K562 (cell line): Measurements from ENCODE around the gene BAD. TPM values are rescaled to one million over a fixed set of nuclear protein-coding genes. Genes with fewer than 3 reads are reported as not detected.

Experiments
- ATAC-seq: fragments of 200-7000 bp; cut with Tn5 transposase; 3 replicates; pipeline ENCODE4 v1.9.1; 2020; ENCODE audit warnings: moderate library complexity
- BruUV-seq: library from RNA; stranded (reverse); fragments of 400-500 nt; replicated peaks from 2 replicates; lab custom pipeline; 2021; lab: Mats Ljungman, UMichigan
- CTCF ChIA-PET: fragments of 300-600 bp; formaldehyde crosslinking; extraction: SDS; loops from one replicate; lab custom pipeline; 2021; ENCODE audit warnings: low intra/inter-chr PET ratio; lab: Yijun Ruan, JAX
- POLR2A ChIA-PET: fragments of 300-600, 350-650 bp; sonication (Branson Sonifier 250); formaldehyde crosslinking; extraction: SDS; loops from one replicate; lab custom pipeline; 2021; ENCODE audit warnings: antibody characterized with exemption, inconsistent platforms; lab: Yijun Ruan, JAX
- DNase-seq, 4 experiments: peaks; one replicate each; pipeline versions ENCODE4 v3.0.0 to v3.0.0-alpha.2; 2011 to 2018; ENCODE audit warnings: low spot score in 3 of 4, mixed read lengths in 3 of 4; ENCODE audit errors: extremely low read depth in 1 of 4
- FAIRE-seq: peaks from 2 replicates; lab custom pipeline; 2011; peaks lifted over from hg19 to GRCh38; lab: Jason Lieb, UNC
- H2AFZ ChIP-seq: 2 replicates; pipeline ENCODE4 v1.6.0; 2011; ENCODE audit warnings: low read depth, low read length, control low read depth, inconsistent platforms
- H3K27ac ChIP-seq: fragments of 200-600 bp; 3 replicates; pipeline ENCODE4 v1.8.0; 2011; ENCODE audit warnings: low read depth, mild to moderate bottlenecking, control low read depth, inconsistent platforms, low read length, moderate library complexity, mixed read lengths; ENCODE audit errors: extremely low read depth
- H3K27me3 ChIP-seq, 2 experiments: fragments of 300-600 bp in 1 of 2; 2 replicates in 1 of 2; 3 replicates in 1 of 2; pipeline versions ENCODE4 v1.6.0 to v1.8.0; 2011; ENCODE audit warnings: inconsistent platforms in 2 of 2, low read length in 2 of 2, mild to moderate bottlenecking in 1 of 2, mixed read lengths in 1 of 2, moderate library complexity in 1 of 2; ENCODE audit not compliant: control insufficient read depth in 2 of 2, insufficient read depth in 2 of 2
- H3K36me3 ChIP-seq: fragments of 300-600 bp; 3 replicates; pipeline ENCODE4 v1.8.0; 2011; ENCODE audit warnings: mild to moderate bottlenecking, low read length, inconsistent platforms; ENCODE audit not compliant: control insufficient read depth, insufficient read depth
- H3K4me1 ChIP-seq, 2 experiments: fragments of 200-600 bp in 1 of 2; replicated peaks in 1 of 2; 2 replicates in 1 of 2; 3 replicates in 1 of 2; pipeline versions ENCODE4 v1.5.1 to v1.8.0; 2011; ENCODE audit warnings: inconsistent platforms in 2 of 2, low read length in 2 of 2, mild to moderate bottlenecking in 1 of 2, mixed read lengths in 1 of 2, moderate library complexity in 1 of 2; ENCODE audit not compliant: control insufficient read depth in 2 of 2, insufficient read depth in 2 of 2
- H3K4me2 ChIP-seq: 2 replicates; pipeline ENCODE4 v1.6.1; 2011; ENCODE audit warnings: low read length, control low read depth, inconsistent platforms, mixed read lengths; ENCODE audit not compliant: insufficient read depth
- H3K4me3 ChIP-seq: fragments of 200-600 bp; sonication (generic), shearing (Covaris generic); 2 replicates; pipeline ENCODE4 v1.5.1; 2016; ENCODE audit warnings: control low read depth, inconsistent platforms
- H3K79me2 ChIP-seq: fragments of 200-600 bp; 3 replicates; pipeline ENCODE4 v1.8.0; 2011; ENCODE audit warnings: low read length, inconsistent platforms; ENCODE audit not compliant: control insufficient read depth, insufficient read depth
- H3K9ac ChIP-seq, 2 experiments: 2 replicates each; pipeline versions ENCODE4 v1.6.0 to v1.6.1; 2011; ENCODE audit warnings: low read depth in 2 of 2, low read length in 2 of 2, control low read depth in 1 of 2, inconsistent platforms in 1 of 2, mild to moderate bottlenecking in 1 of 2, mixed read lengths in 1 of 2; ENCODE audit not compliant: insufficient read depth in 1 of 2
- H3K9me1 ChIP-seq: one replicate; pipeline ENCODE4 v1.6.0; 2011; ENCODE audit warnings: inconsistent platforms, mild to moderate bottlenecking, low read length, moderate library complexity; ENCODE audit not compliant: control insufficient read depth, insufficient read depth
- H3K9me3 ChIP-seq: replicated peaks from 2 replicates; pipeline ENCODE4 v1.5.1; 2011; ENCODE audit warnings: low read depth, low read length, inconsistent platforms; ENCODE audit not compliant: control insufficient read depth, insufficient read depth
- H4K20me1 ChIP-seq: replicated peaks from 2 replicates; pipeline ENCODE4 v1.6.1; 2011; ENCODE audit warnings: low read length, inconsistent platforms, mixed read lengths; ENCODE audit not compliant: control insufficient read depth, insufficient read depth
- STAG1 ChIP-seq: sonication (generic); formaldehyde crosslinking; IDR thresholded peaks from 2 replicates; pipeline ENCODE4 v1.5.0; 2020; ENCODE audit warnings: missing genetic modification reagents, borderline replicate concordance
- TGIF2 ChIP-seq: sonication (generic); formaldehyde crosslinking; IDR thresholded peaks from 2 replicates; pipeline ENCODE4 v1.8.1; 2022; ENCODE audit warnings: mild to moderate bottlenecking, missing genetic modification reagents, moderate library complexity
- WGBS: fragments of 100-300 bp; shearing (Covaris generic); methylation state at CpG from one replicate; pipeline ENCODE4 v1.1.6; 2016; ENCODE audit warnings: low coverage, mixed read lengths; ENCODE audit not compliant: insufficient coverage; ENCODE audit errors: missing lambda C conversion rate; 5-methylcytosine and 5-hydroxymethylcytosine counted together
- in situ Hi-C: fragments of 300-500 bp; cut with MboI; formaldehyde crosslinking; loops from 4 replicates; pipeline ENCODE4 v1.15.0; 2018; ENCODE audit warnings: inconsistent platforms, mixed read lengths
- intact Hi-C: fragments of 100-400 bp; cut with micrococcal nuclease; formaldehyde crosslinking; loops from 2 replicates; pipeline ENCODE4 v1.14.2; 2022
- polyA plus RNA-seq, 8 experiments: library from polyadenylated mRNA; depleted of rRNA in 4 of 8; stranded (reverse) in 5 of 8; unstranded in 3 of 8; fragments of >200 nt; fragmentation: Nextera tagmentation in 2 of 8; fragmentation: Illumina TruSeq in 1 of 8; extraction: Ambion mirVana in 2 of 8; extraction: Trizol in 1 of 8; gene quantifications; 2 replicates each; pipeline versions ENCODE4 v1.2.1 to v1.2.3, GENCODE V29; 2011 to 2014; ENCODE audit warnings: inconsistent platforms in 1 of 8, missing spikeins in 1 of 8
- total RNA-seq, 7 experiments: library from RNA; depleted of rRNA in 6 of 7; stranded (reverse); fragments of >200 nt in 6 of 7; fragmentation: Illumina TruSeq in 2 of 7; extraction: Trizol in 2 of 7; gene quantifications; 2 replicates each; pipeline versions ENCODE4 v1.2.1 to v1.2.3, GENCODE V29; 2011 to 2021; ENCODE audit warnings: low replicate concordance in 1 of 7
- TF ChIP-seq, protein P1 (sequence below): fragments of 450-650 bp; IDR thresholded peaks from 2 replicates; pipeline ENCODE4 v1.6.1; 2016; ENCODE audit warnings: low read depth, mild to moderate bottlenecking, moderate library complexity
- TF ChIP-seq, protein P2 (sequence below): fragments of 200-800 bp; sonication (Bioruptor generic); IDR thresholded peaks from 2 replicates; pipeline ENCODE4 v1.6.1; 2017; ENCODE audit warnings: missing genetic modification characterization, missing compliant biosample characterization
- TF ChIP-seq, protein P3 (sequence below): fragments of 250-450 bp; sonication (Bioruptor Pico); IDR thresholded peaks from 2 replicates; pipeline ENCODE4 v1.8.0; 2021; ENCODE audit warnings: moderate library complexity, mild to moderate bottlenecking, inconsistent platforms
- TF ChIP-seq, protein P4 (sequence below): fragments of 250-450 bp; sonication (Bioruptor Pico); IDR thresholded peaks from 2 replicates; pipeline ENCODE4 v1.8.0; 2022; ENCODE audit warnings: moderate library complexity, mild to moderate bottlenecking, inconsistent platforms

The BAD gene
- total and polyA plus RNA-seq, 9 of the 15 experiments (the other 6 are each of a cell fraction or from before 2014, with no cell fraction given): 0.61 to 45.6 (median 11.8) TPM

DNA sequence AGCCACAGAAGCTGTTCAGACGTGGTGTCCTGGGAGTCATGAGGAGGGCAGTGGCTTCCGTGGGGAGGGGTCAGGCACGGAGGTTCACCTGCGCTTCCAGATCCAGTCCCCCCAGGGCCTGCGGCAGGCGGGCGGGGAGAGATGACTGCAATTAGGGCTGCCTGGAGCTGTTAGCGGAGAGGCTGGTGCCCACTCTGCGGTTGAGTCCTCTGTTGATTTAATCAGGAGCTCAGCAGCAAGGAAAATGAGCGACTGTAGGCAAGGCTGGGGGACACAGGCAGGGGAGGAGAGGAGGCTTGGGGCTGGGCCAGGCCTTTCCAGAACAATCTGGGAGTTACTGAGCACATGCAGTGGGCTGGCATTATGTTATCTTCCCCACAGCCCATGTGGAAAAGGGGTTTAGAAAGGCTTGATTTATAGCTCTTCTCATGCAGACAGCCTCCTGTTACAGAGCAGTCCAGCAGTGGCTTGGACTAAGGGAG lies 20.1 kb downstream of the BAD start (continued):
- TF ChIP-seq TGIF2 (CRISPR knock-in tag): no peak
- TF ChIP-seq, protein P1, sequence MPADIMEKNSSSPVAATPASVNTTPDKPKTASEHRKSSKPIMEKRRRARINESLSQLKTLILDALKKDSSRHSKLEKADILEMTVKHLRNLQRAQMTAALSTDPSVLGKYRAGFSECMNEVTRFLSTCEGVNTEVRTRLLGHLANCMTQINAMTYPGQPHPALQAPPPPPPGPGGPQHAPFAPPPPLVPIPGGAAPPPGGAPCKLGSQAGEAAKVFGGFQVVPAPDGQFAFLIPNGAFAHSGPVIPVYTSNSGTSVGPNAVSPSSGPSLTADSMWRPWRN: no peak
- TF ChIP-seq, protein P2, sequence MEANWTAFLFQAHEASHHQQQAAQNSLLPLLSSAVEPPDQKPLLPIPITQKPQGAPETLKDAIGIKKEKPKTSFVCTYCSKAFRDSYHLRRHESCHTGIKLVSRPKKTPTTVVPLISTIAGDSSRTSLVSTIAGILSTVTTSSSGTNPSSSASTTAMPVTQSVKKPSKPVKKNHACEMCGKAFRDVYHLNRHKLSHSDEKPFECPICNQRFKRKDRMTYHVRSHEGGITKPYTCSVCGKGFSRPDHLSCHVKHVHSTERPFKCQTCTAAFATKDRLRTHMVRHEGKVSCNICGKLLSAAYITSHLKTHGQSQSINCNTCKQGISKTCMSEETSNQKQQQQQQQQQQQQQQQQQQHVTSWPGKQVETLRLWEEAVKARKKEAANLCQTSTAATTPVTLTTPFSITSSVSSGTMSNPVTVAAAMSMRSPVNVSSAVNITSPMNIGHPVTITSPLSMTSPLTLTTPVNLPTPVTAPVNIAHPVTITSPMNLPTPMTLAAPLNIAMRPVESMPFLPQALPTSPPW (CRISPR knock-in tag): 0 out of 2 replicates have a peak, but pooled peaks have one; percentile 30
- no peak for TF ChIP-seq STAG1 (CRISPR knock-in tag)
- TF ChIP-seq, protein P3, sequence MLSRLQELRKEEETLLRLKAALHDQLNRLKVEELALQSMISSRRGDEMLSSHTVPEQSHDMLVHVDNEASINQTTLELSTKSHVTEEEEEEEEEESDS (CRISPR knock-in tag): no peak
- TF ChIP-seq, protein P4, sequence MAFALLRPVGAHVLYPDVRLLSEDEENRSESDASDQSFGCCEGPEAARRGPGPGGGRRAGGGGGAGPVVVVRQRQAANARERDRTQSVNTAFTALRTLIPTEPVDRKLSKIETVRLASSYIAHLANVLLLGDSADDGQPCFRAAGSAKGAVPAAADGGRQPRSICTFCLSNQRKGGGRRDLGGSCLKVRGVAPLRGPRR (CRISPR knock-in tag): no peak
- TF ChIP-seq, all 486 proteins: peak for 5

DNA sequence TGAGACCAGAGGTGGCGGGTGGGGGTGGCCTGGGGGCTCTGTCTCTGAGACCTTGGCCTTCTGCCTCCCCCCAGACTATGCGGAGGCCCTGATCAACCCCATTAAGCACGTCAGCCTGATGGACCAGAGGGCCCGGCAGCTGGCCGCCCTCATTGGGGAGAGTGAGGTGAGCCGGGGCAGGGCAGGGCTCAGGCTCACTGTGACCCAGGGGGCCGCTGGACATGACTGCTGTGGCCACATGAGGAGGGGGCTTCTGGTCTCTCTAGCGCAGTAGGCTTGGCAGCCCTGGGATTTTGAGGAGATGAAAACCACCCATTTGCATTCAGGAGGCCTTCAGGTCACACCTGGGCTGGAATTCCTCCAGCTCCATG lies 20.5 kb downstream of the BAD start:
- Histone ChIP-seq H3K9ac (peak overlapping the region in 1 of 2 experiments; percentile 18; a peak in 1 of 4 replicates), H3K4me1 (peaks cover 14 to 51% of the 10 kb centered on the region in 2 experiments), H3K9me1 (peaks cover 3% of the 10 kb centered on the region), H4K20me1 (0 out of 2 replicates have a peak, but pooled peaks cover 4% of the 10 kb centered on the region), H3K9me3 (no peaks in the 10 kb centered on the region), H2AFZ (no peak overlapping the region), H3K27me3 (no peaks in the 10 kb centered on the region), H3K79me2 (peaks cover 10% of the 10 kb centered on the region; the same call in 2 of the 3 replicates), H3K4me2 (no peak overlapping the region), H3K36me3 (peaks cover 86% of the 10 kb centered on the region), H3K4me3 (no peak overlapping the region), H3K27ac (no peak overlapping the region)
- FAIRE-seq: no peak
- intact Hi-C loops (no loop called here), in situ Hi-C loops (no loop called here)
- POLR2A ChIA-PET: interaction anchor here (0.6 to 2.4 kb wide), 6 partner anchors 8 to 59 kb away, joined by 3 to 7 read pairs (median 4); partner anchors contain the start of genes PLCB3 and PPP1R14B
- no TSS peak for BruUV-seq
- no peak for DNase-seq
- CTCF ChIA-PET: no interaction called here
- ATAC-seq: no peak
- 94% methylated on average over 7 of the region's 8 CpGs for WGBS
